ENCODE data around the gene MEF2A.

MEF2A gene

GRCh38 chr15:99564221-99565048, 1.3 kb upstream of the MEF2A start:
- peak; percentile 21 for DNase-seq

GRCh38 chr15:99565049-99565298, 810 bp upstream of the MEF2A start:
- DNase-seq: no peak

- no peak for DNase-seq
Observed at GRCh38 chr15:99566157-99566897, 543 bp downstream of the MEF2A start.

- DNase-seq: no peak
Observed at GRCh38 chr15:99568625-99569352, 3.0 kb downstream of the MEF2A start.

- DNase-seq: no peak
Observed at GRCh38 chr15:99571299-99571698, 5.5 kb downstream of the MEF2A start.

GRCh38 chr15:99574048-99574447, 8.3 kb downstream of the MEF2A start:
- DNase-seq: no peak

GRCh38 chr15:99574502-99574901, 8.7 kb downstream of the MEF2A start:
- DNase-seq: no peak

GRCh38 chr15:99578809-99579208, 13.0 kb downstream of the MEF2A start:
- DNase-seq: no peak

GRCh38 chr15:99580076-99580475, 14.3 kb downstream of the MEF2A start:
- DNase-seq: no peak

- no peak for DNase-seq
Observed at GRCh38 chr15:99582508-99582960, 16.8 kb downstream of the MEF2A start.

- DNase-seq: no peak
Observed at GRCh38 chr15:99584081-99584600, 18.4 kb downstream of the MEF2A start.

GRCh38 chr15:99586121-99586520, 20.3 kb downstream of the MEF2A start:
- DNase-seq: no peak

GRCh38 chr15:99589801-99590200, 24.0 kb downstream of the MEF2A start:
- no peak for DNase-seq

- DNase-seq: no peak
Observed at GRCh38 chr15:99590913-99591646, 25.3 kb downstream of the MEF2A start.

- no peak for DNase-seq
Observed at GRCh38 chr15:99592145-99592791, 26.5 kb downstream of the MEF2A start.

- no peak for DNase-seq
Observed at GRCh38 chr15:99593070-99593469, 27.3 kb downstream of the MEF2A start.

GRCh38 chr15:99594916-99595315, 29.1 kb downstream of the MEF2A start:
- DNase-seq: no peak

GRCh38 chr15:99598296-99598695, 32.5 kb downstream of the MEF2A start:
- no peak for DNase-seq

- no peak for DNase-seq
Observed at GRCh38 chr15:99603828-99604227, 38.0 kb downstream of the MEF2A start.

GRCh38 chr15:99604865-99605264, 39.1 kb downstream of the MEF2A start:
- DNase-seq: no peak

- DNase-seq: no peak
Observed at GRCh38 chr15:99605490-99605931, 39.7 kb downstream of the MEF2A start.

- DNase-seq: no peak
Observed at GRCh38 chr15:99605990-99606389, 40.2 kb downstream of the MEF2A start.
